ENCODE measurements around the gene CHMP5.
A peak's percentile ranks its signal among the peaks of the same experiment; 100 is the strongest.

The CHMP5 gene

DNA sequence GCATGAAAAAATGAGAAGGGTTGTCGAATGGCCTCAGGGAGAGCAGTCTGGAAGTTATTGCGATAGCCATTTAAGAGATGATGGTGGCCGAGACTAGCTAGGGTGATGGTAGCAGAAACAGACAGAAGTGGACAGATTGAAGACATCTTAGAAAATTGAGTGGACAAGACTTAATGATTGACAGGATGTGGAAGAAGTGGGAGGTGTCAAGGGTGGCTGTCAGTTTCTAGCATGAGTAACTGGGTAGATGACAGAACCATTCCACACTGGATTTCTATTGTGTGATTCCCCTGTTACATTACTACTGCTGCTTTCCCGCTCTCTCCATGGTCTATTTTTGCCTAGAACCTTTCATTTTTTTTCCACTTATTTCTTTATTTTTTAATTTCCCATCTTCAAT, 12.6 kb downstream of the CHMP5 start:
- no peak for TF ChIP-seq ZFX (IDR thresholded peaks at IDR 0.05; ENCODE audit: borderline replicate concordance)
- TF ChIP-seq, protein P1, sequence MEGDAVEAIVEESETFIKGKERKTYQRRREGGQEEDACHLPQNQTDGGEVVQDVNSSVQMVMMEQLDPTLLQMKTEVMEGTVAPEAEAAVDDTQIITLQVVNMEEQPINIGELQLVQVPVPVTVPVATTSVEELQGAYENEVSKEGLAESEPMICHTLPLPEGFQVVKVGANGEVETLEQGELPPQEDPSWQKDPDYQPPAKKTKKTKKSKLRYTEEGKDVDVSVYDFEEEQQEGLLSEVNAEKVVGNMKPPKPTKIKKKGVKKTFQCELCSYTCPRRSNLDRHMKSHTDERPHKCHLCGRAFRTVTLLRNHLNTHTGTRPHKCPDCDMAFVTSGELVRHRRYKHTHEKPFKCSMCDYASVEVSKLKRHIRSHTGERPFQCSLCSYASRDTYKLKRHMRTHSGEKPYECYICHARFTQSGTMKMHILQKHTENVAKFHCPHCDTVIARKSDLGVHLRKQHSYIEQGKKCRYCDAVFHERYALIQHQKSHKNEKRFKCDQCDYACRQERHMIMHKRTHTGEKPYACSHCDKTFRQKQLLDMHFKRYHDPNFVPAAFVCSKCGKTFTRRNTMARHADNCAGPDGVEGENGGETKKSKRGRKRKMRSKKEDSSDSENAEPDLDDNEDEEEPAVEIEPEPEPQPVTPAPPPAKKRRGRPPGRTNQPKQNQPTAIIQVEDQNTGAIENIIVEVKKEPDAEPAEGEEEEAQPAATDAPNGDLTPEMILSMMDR (IDR thresholded peaks at IDR 0.05): no peak

GRCh38 chr9:33285502-33285901, 20.7 kb downstream of the CHMP5 start:
- no peak for TF ChIP-seq ZFX (IDR thresholded peaks at IDR 0.05; ENCODE audit: borderline replicate concordance)
- TF ChIP-seq, protein P1 (IDR thresholded peaks at IDR 0.05): no peak
- no peak overlapping the region for H3K27ac ChIP-seq

More for the DNA sequence above, 12.6 kb downstream of the CHMP5 start:
- no peak overlapping the region for H3K27ac ChIP-seq

DNA sequence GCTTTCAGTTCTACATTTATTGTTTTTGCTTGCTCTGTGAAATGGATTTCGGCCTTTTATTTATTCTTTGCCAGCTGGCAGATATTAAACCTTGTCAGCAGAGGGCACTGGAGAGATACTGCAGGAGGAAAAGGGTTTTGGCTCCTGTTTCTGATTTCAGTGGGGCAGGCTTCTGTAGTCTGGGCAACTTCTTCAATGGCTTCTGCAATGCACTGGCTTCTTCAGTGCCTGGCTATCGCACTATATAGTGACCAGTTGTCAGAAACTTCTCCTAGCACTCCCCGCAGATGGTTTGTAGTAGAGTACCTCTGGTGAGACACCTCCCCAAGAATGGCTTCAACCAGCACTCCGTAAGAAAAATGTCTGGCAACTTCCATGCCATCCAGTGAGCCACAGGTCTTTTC, 22.2 kb downstream of the CHMP5 start:
- TF ChIP-seq, protein P1 (IDR thresholded peaks at IDR 0.05): peak; percentile 98
- no peak for TF ChIP-seq ZFX (IDR thresholded peaks at IDR 0.05; ENCODE audit: borderline replicate concordance)
- H3K27ac ChIP-seq: peak overlapping the region; percentile 55

GRCh38 chr9:33288235-33288634, 23.4 kb downstream of the CHMP5 start:
- no peak for TF ChIP-seq ZFX (IDR thresholded peaks at IDR 0.05; ENCODE audit: borderline replicate concordance)
- TF ChIP-seq, protein P1 (IDR thresholded peaks at IDR 0.05): no peak
- H3K27ac ChIP-seq: peak overlapping the region; percentile 55

- H3K27ac ChIP-seq: peak overlapping the region; percentile 95
- TF ChIP-seq, protein P1 (IDR thresholded peaks at IDR 0.05): no peak
- no peak for TF ChIP-seq ZFX (IDR thresholded peaks at IDR 0.05; ENCODE audit: borderline replicate concordance)
Measured at GRCh38 chr9:33288828-33289483, 24.1 kb downstream of the CHMP5 start.

DNA sequence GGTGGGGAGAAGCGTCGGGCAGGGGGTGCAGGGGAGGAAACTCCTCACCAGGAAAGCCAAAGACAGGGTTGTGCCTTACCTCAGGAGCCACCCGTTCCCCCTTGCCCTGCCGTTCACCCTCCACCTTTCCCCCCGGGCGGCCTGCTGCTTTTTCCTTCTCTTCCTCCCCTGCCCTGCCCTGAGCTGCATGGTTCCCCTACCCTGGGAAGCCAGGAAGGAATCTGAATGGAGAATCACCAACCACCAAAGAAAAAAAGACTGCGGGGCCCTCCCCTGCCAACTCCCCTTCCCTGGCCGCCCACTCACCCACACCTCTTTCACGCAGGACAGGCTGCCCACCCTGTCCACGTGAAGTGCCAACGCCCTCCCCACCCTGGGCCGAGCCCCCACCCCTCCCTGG, 24.6 kb downstream of the CHMP5 start:
- TF ChIP-seq, protein P1 (IDR thresholded peaks at IDR 0.05): no peak
- no peak for TF ChIP-seq ZFX (IDR thresholded peaks at IDR 0.05; ENCODE audit: borderline replicate concordance)
- peak overlapping the region; percentile 95 for H3K27ac ChIP-seq

DNA sequence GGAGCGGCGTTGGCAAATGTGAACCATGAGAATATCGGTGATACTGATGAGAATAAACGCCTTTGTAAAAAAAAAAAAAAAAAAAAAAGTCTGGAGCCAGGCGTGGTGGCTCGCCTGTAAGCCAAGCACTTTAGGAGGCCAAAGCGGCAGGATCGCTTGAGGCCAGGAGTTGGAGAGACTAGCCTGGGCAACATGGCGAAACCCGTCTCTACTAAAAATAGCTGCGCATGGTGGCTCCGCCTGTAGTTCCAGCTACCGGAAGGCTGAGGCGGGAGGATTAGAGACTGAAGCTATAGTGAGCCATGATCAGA, 25.0 kb downstream of the CHMP5 start:
- H3K27ac ChIP-seq: peak overlapping the region; percentile 95
- TF ChIP-seq, protein P1 (IDR thresholded peaks at IDR 0.05): no peak
- TF ChIP-seq ZFX (IDR thresholded peaks at IDR 0.05; ENCODE audit: borderline replicate concordance): no peak
